Ectodermal cell (in vitro differentiated cells): ENCODE results near the gene PRCP.
"Not testable (repeated sequence)": the region's sequence is repeated elsewhere in the genome, so short reads cannot be mapped to it uniquely, and the experiment has no call there.

Source experiments
- H3K27ac ChIP-seq: 2 replicates; pipeline ENCODE4 v1.7.0; 2013; ENCODE audit warnings: mild to moderate bottlenecking, low read depth, low read length; ENCODE audit not compliant: insufficient read depth, poor library complexity, severe bottlenecking
- H3K27me3 ChIP-seq: 2 replicates; pipeline ENCODE4 v1.7.0; 2013; ENCODE audit warnings: mild to moderate bottlenecking, low read length; ENCODE audit not compliant: insufficient read depth, control insufficient read depth, poor library complexity, severe bottlenecking
- H3K36me3 ChIP-seq: one replicate; pipeline ENCODE4 v1.7.0; 2013; ENCODE audit warnings: low read length; ENCODE audit not compliant: control insufficient read depth, insufficient read depth
- H3K4me1 ChIP-seq: one replicate; pipeline ENCODE4 v1.7.0; 2013; ENCODE audit warnings: low read length; ENCODE audit not compliant: control insufficient read depth, insufficient read depth
- H3K4me3 ChIP-seq: 2 replicates; pipeline ENCODE4 v1.7.0; 2013; ENCODE audit warnings: low read depth, low read length, control low read depth; ENCODE audit not compliant: insufficient read depth
- H3K9me3 ChIP-seq: 2 replicates; pipeline ENCODE4 v1.7.0; 2013; ENCODE audit warnings: mild to moderate bottlenecking, low read length, moderate library complexity; ENCODE audit not compliant: control insufficient read depth
- WGBS, 2 experiments: methylation state at CpG; one replicate each; pipeline ENCODE4 v1.1.7; 2013; ENCODE audit warnings: missing lambda C conversion rate in 2 of 2; 5-methylcytosine and 5-hydroxymethylcytosine counted together

The PRCP gene

GRCh38 chr11:82858133-82858532 is 42.1 kb downstream of the PRCP start:
- WGBS, 2 experiments, result 85 to 94% methylated on average over 2 of the region's 2 CpGs

GRCh38 chr11:82857145-82857544 is 43.1 kb downstream of the PRCP start:
- no peak overlapping the region for H3K27ac ChIP-seq
- H3K4me3 ChIP-seq, result no peak overlapping the region
- H3K36me3 ChIP-seq, result no peaks in the 10 kb centered on the region
- no peaks in the 10 kb centered on the region for H3K27me3 ChIP-seq
- no peaks in the 10 kb centered on the region for H3K9me3 ChIP-seq
- no peaks in the 10 kb centered on the region for H3K4me1 ChIP-seq
- WGBS, 2 experiments, result 95 to 97% methylated on average over 2 of the region's 2 CpGs

More at GRCh38 chr11:82858133-82858532, 42.1 kb downstream of the PRCP start:
- no peak overlapping the region for H3K4me3 ChIP-seq
- H3K27ac ChIP-seq, result no peak overlapping the region
- H3K4me1 ChIP-seq, result no peaks in the 10 kb centered on the region
- no peaks in the 10 kb centered on the region for H3K36me3 ChIP-seq
- no peaks in the 10 kb centered on the region for H3K9me3 ChIP-seq
- H3K27me3 ChIP-seq, result no peaks in the 10 kb centered on the region

- Histone ChIP-seq H3K9me3 (no peaks in the 10 kb centered on the region), H3K27ac (no peak overlapping the region), H3K4me3 (no peak overlapping the region), H3K27me3 (no peaks in the 10 kb centered on the region), H3K4me1 (no peaks in the 10 kb centered on the region), H3K36me3 (no peaks in the 10 kb centered on the region)
- 88% methylated on average over 1 to 2 of the region's 2 CpGs for WGBS, 2 experiments
Observed at GRCh38 chr11:82855616-82856015, 44.6 kb downstream of the PRCP start.

- H3K4me1 ChIP-seq, H3K9me3 ChIP-seq, H3K36me3 ChIP-seq, H3K4me3 ChIP-seq, H3K27ac ChIP-seq, H3K27me3 ChIP-seq: not testable (repeated sequence)
- WGBS, 2 experiments, result 90 to 92% methylated on average over 1 of the region's 1 CpG
Observed at GRCh38 chr11:82854916-82855315, 45.3 kb downstream of the PRCP start.

GRCh38 chr11:82854242-82854641 is 46.0 kb downstream of the PRCP start:
- Histone ChIP-seq H3K4me3 (no peak overlapping the region), H3K9me3 (no peaks in the 10 kb centered on the region), H3K36me3 (no peaks in the 10 kb centered on the region), H3K27me3 (no peaks in the 10 kb centered on the region), H3K4me1 (no peaks in the 10 kb centered on the region), H3K27ac (no peak overlapping the region)

GRCh38 chr11:82848829-82849228 is 51.4 kb downstream of the PRCP start:
- H3K27me3 ChIP-seq, result no peaks in the 10 kb centered on the region
- H3K4me3 ChIP-seq, result no peak overlapping the region
- no peaks in the 10 kb centered on the region for H3K36me3 ChIP-seq
- H3K27ac ChIP-seq, result no peak overlapping the region
- no peaks in the 10 kb centered on the region for H3K9me3 ChIP-seq
- H3K4me1 ChIP-seq, result peaks cover 14% of the 10 kb centered on the region

GRCh38 chr11:82845356-82846353 is 54.6 kb downstream of the PRCP start:
- no peak overlapping the region for H3K4me3 ChIP-seq
- peak overlapping the region; percentile 40 for H3K27ac ChIP-seq
- no peaks in the 10 kb centered on the region for H3K9me3 ChIP-seq
- no peaks in the 10 kb centered on the region for H3K27me3 ChIP-seq
- no peaks in the 10 kb centered on the region for H3K36me3 ChIP-seq
- 46 to 50% methylated on average over 7 of the region's 7 CpGs for WGBS, 2 experiments
- H3K4me1 ChIP-seq, result peaks cover 18% of the 10 kb centered on the region

GRCh38 chr11:82843057-82843795 is 57.0 kb downstream of the PRCP start:
- no peak overlapping the region for H3K27ac ChIP-seq
- no peaks in the 10 kb centered on the region for H3K9me3 ChIP-seq
- H3K4me3 ChIP-seq, result no peak overlapping the region
- H3K36me3 ChIP-seq, result no peaks in the 10 kb centered on the region
- H3K27me3 ChIP-seq, result no peaks in the 10 kb centered on the region
- H3K4me1 ChIP-seq, result peaks cover 18% of the 10 kb centered on the region
- WGBS, 2 experiments, result 88 to 96% methylated on average over 4 to 5 of the region's 6 CpGs

GRCh38 chr11:82842019-82842418 is 58.2 kb downstream of the PRCP start:
- H3K27me3 ChIP-seq, result no peaks in the 10 kb centered on the region
- no peaks in the 10 kb centered on the region for H3K36me3 ChIP-seq
- H3K4me3 ChIP-seq, result no peak overlapping the region
- no peak overlapping the region for H3K27ac ChIP-seq
- peaks cover 18% of the 10 kb centered on the region for H3K4me1 ChIP-seq
- WGBS, 2 experiments, result 39 to 52% methylated on average over 2 of the region's 2 CpGs
- H3K9me3 ChIP-seq, result no peaks in the 10 kb centered on the region

- H3K27ac ChIP-seq, result no peak overlapping the region
- no peak overlapping the region for H3K4me3 ChIP-seq
- peaks cover 4% of the 10 kb centered on the region for H3K4me1 ChIP-seq
- H3K27me3 ChIP-seq, result no peaks in the 10 kb centered on the region
- H3K9me3 ChIP-seq, result no peaks in the 10 kb centered on the region
- no peaks in the 10 kb centered on the region for H3K36me3 ChIP-seq
Observed at GRCh38 chr11:82837650-82838049, 62.6 kb downstream of the PRCP start.
